ENCODE results near the gene ITGA2B. TPM values are rescaled to one million over a fixed set of nuclear protein-coding genes. Genes with fewer than 3 reads are reported as not detected.
"Not testable (repeated sequence)": the region's sequence is repeated elsewhere in the genome, so short reads cannot be mapped to it uniquely, and the experiment has no call there.

The ITGA2B gene
- total RNA-seq, 2 donors from 2014 or later, result 0.33 to 1.8 TPM

DNA sequence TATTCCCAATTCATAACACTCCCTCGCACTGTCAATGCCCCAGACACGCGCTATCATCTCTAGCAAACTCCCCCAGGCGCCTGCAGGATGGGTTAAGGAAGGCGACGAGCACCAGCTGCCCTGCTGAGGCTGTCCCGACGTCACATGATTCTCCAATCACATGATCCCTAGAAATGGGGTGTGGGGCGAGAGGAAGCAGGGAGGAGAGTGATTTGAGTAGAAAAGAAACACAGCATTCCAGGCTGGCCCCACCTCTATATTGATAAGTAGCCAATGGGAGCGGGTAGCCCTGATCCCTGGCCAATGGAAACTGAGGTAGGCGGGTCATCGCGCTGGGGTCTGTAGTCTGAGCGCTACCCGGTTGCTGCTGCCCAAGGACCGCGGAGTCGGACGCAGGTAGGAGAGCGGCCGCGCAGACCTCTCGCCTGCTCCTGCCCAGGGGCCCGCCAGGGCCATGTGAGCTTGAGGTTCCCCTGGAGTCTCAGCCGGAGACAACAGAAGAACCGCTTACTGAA lies 44.5 kb downstream of the ITGA2B start, which contains the start of gene GRN:
TSS of gene GRN (plus strand) at position 364 of the 515 bp plus-strand sequence. CDS start 3,863 bp downstream, outside the sequence.
- no peaks in the 10 kb centered on the region for H3K9me3 ChIP-seq
- no peaks in the 10 kb centered on the region for H3K27me3 ChIP-seq
- peak; percentile 94 to 98 (median 96) for DNase-seq
- WGBS, 2 donors, result 0 to 1% methylated on average over 5 to 26 of the region's 26 CpGs
- peak within 1 kb of the TSS; percentile 22 to 88 (median 74) for H3K27ac ChIP-seq
- TF ChIP-seq POLR2A (IDR thresholded peaks at IDR 0.05), result peak; percentile 74 to 93 (median 91)
- TF ChIP-seq, protein P1, sequence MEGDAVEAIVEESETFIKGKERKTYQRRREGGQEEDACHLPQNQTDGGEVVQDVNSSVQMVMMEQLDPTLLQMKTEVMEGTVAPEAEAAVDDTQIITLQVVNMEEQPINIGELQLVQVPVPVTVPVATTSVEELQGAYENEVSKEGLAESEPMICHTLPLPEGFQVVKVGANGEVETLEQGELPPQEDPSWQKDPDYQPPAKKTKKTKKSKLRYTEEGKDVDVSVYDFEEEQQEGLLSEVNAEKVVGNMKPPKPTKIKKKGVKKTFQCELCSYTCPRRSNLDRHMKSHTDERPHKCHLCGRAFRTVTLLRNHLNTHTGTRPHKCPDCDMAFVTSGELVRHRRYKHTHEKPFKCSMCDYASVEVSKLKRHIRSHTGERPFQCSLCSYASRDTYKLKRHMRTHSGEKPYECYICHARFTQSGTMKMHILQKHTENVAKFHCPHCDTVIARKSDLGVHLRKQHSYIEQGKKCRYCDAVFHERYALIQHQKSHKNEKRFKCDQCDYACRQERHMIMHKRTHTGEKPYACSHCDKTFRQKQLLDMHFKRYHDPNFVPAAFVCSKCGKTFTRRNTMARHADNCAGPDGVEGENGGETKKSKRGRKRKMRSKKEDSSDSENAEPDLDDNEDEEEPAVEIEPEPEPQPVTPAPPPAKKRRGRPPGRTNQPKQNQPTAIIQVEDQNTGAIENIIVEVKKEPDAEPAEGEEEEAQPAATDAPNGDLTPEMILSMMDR (IDR thresholded peaks at IDR 0.05), result no peak
- intact Hi-C loops (cut with DNase I), result no loop called here
- ATAC-seq, result peak; percentile 100
- H3K4me3 ChIP-seq, result peak within 1 kb of the TSS; percentile 34 to 71
- H3K36me3 ChIP-seq (replicated peaks in 1 of 2; ENCODE audit: insufficient read depth in 1 of 2, low read depth in 2 of 2), result peaks cover 0 to 6% of the 10 kb centered on the region in 2 donors
- H3K4me1 ChIP-seq, result peaks cover 17% of the 10 kb centered on the region

DNA sequence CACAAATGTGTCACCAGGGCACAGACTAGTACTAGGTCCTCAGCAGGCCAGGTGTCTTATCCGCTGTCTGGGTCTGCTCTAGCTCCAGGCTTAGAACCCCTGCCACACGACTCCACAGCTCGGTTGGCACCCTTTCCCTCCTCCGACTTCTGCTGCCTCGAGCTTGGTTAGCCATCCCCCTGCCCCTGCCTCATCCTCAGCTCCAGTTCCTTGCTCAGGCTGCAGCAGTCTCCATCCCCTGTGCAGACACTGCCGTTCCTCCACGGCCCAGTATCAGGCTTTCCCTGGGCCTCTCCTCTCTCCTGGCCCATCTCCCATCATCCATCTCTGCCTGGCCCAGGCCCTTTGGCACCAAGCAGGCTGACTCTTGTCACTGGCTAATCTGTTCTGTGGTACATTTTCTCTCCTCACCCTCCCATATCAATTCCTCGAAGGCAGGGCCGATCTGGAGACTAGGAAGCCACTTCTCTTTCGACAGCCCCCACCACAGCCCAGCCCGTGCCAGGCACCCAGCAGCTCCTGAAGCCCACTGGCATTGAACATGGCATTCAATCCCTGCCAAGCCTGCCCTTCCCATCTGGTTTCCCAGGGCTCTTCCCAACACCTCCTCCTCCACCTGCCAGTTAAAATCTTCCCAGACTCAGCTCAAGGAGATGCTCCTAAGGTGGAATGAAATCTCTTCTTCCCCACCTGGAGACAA lies 45.8 kb downstream of the ITGA2B start:
- Histone ChIP-seq H3K9me3 (no peaks in the 10 kb centered on the region), H3K4me1 (peaks cover 17% of the 10 kb centered on the region), H3K27me3 (no peaks in the 10 kb centered on the region), H3K27ac (no peak overlapping the region), H3K36me3 (replicated peaks in 1 of 2; ENCODE audit: insufficient read depth in 1 of 2, low read depth in 2 of 2) (no peaks in the 10 kb centered on the region), H3K4me3 (no peak overlapping the region)
- TF ChIP-seq POLR2A (IDR thresholded peaks at IDR 0.05), result no peak
- TF ChIP-seq, protein P1 (IDR thresholded peaks at IDR 0.05), result no peak
- no peak for DNase-seq
- ATAC-seq, result no peak
- 60 to 68% methylated on average over 11 of the region's 11 CpGs for WGBS, 2 donors
- intact Hi-C loops (cut with DNase I), result no loop called here

DNA sequence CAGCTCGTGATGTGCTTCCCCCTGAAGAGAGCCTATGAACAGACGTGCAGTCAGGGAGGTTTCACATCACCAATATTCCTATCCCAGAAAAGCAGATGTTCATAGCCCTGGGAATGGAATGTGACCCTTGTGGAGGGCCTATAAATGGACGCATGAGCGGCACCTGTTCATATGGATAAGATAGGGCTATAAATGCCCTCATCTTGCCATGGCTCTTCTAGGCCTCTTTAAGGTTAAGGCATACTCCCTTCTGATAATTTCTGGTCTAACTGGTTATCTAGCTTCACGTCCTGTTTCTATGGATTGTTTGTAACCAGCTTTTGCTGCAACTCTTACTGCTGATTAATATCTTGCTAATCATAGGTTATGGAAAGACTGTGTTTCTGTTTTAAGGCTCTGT lies 48.9 kb downstream of the ITGA2B start:
- ATAC-seq, H3K27ac ChIP-seq: not testable (repeated sequence)
- 61 to 62% methylated on average over 5 of the region's 5 CpGs for WGBS, 2 donors

DNA sequence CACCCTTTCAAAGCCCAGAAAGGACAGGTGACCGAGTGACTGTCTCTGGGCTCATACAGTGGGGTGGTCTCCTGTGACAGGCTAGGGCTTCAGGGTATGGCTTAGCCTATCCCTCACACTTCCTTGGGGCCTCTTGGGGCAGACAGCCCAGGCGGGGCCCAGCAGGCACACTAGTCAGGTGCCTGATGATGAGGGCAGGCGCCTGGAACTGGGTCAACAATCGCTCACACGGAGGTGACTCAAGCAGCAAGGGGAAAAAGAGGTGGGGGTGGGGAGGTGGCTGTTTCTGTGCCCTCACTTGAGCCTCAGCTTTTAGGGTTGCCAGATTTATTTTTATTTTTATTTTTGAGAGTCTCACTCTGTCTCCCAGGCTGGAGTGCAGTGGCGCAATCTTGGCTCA lies 50.7 kb downstream of the ITGA2B start:
- TF ChIP-seq, protein P1 (IDR thresholded peaks at IDR 0.05), result no peak
- TF ChIP-seq POLR2A (IDR thresholded peaks at IDR 0.05), result no peak

More for the DNA sequence above, 48.9 kb downstream of the ITGA2B start:
- DNase-seq; H3K4me1 ChIP-seq; H3K36me3 ChIP-seq (replicated peaks in 1 of 2; ENCODE audit: insufficient read depth in 1 of 2, low read depth in 2 of 2); H3K9me3 ChIP-seq; intact Hi-C loops (cut with DNase I); H3K4me3 ChIP-seq; H3K27me3 ChIP-seq: not testable (repeated sequence)

DNA sequence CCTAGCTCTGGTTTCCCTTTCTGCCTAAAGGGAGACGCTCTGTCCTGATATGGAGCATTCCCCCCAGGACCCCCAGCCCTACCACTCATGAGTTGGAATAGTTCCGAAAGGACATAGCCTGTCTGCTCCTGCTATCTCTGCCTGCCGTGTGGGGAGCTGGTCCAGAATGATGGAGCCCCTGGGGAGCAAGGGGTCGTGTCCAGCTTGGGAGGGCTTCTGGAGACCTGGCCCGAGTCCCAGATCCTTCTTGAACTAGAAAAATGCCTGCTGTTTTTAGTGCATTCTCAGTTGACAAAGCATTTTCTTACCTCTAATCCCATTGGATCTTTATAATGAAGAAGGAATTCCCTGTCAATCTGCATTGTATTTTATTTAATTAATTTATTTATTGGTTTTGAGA lies 53.5 kb downstream of the ITGA2B start:
- H3K36me3 ChIP-seq (replicated peaks in 1 of 2; ENCODE audit: insufficient read depth in 1 of 2, low read depth in 2 of 2), result no peaks in the 10 kb centered on the region

More for the DNA sequence above, 50.7 kb downstream of the ITGA2B start:
- Histone ChIP-seq H3K4me3 (no peak overlapping the region), H3K27me3 (no peaks in the 10 kb centered on the region), H3K9me3 (no peaks in the 10 kb centered on the region), H3K36me3 (replicated peaks in 1 of 2; ENCODE audit: insufficient read depth in 1 of 2, low read depth in 2 of 2) (no peaks in the 10 kb centered on the region), H3K27ac (no peak overlapping the region), H3K4me1 (no peaks in the 10 kb centered on the region)
- DNase-seq (peak in 1 of 4 donors; percentile 40), ATAC-seq (no peak)
- 54 to 59% methylated on average over 2 to 6 of the region's 6 CpGs for WGBS, 2 donors
- intact Hi-C loops (cut with DNase I), result no loop called here

More for the DNA sequence above, 53.5 kb downstream of the ITGA2B start:
- H3K4me1 ChIP-seq, result peaks cover 12% of the 10 kb centered on the region
- TF ChIP-seq, protein P1 (IDR thresholded peaks at IDR 0.05), result no peak
- TF ChIP-seq POLR2A (IDR thresholded peaks at IDR 0.05), result no peak
- H3K4me3 ChIP-seq, result no peak overlapping the region
- H3K27me3 ChIP-seq, result no peaks in the 10 kb centered on the region
- WGBS, 2 donors, result 34 to 41% methylated on average over 5 of the region's 5 CpGs
- no peaks in the 10 kb centered on the region for H3K9me3 ChIP-seq
- DNase-seq, result no peak
- ATAC-seq, result no peak
- intact Hi-C loops (cut with DNase I), result no loop called here
- no peak overlapping the region for H3K27ac ChIP-seq
